NCI-H69 (cell line): ENCODE results near the gene ATF1.
A peak's percentile ranks its signal among the peaks of the same experiment; 100 is the strongest.
"Not testable (repeated sequence)": the region's sequence is repeated elsewhere in the genome, so short reads cannot be mapped to it uniquely, and the experiment has no call there.

Experiments
- DNase-seq: peaks from one replicate; lab custom pipeline; 2025; lab: John Stamatoyannopoulos, UW

The ATF1 gene

DNA sequence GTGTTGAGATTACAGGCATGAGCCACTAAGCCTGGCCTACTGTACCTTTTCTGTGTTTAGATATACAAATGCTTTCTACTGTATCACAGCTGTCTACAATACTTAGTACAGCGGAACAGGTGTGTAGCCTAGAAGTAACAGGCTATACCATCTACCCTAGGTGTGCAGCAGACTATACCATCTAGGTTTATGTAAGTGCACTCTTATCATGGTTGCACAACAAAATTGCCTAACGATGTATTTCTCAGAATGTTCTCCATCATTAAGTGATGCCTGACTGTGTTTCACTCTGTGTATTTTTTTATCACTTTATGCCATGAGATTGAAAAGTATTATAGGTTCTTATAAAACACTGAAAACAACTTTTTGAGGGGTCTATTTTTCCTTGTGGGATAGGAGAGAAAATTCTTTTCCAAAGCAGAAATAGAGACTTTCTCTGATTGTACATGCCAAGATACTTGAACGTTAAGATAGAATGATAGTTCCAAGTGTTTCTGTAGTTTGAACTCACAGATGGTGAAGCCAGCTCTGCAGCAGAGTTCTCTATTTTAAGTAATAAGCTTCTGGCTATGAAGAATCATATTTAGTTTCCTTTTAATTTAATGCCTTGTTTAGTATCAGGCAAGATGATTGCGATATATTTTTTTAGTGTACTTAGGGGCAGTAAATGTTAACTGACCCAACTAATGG lies 95.9 kb downstream of the ATF1 start:
- peak; percentile 16 for DNase-seq

DNA sequence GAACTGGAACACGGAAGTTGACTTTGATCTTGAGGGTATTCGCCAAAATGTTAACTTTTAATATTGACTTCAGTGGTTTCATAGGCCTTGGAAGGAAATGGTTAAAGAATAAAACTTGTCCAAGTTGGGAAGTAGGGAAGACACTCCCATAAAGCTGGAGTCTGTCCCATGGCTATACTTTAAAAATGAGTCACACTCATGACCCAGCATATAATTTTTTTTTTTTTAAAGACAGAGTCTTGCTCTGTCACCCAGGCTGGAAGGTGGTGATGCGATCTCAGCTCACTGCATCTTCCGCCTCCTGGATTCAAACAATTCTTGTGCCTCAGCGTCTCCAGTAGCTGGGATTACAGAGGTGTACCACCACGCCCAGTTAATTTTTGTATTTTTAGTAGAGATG lies 98.4 kb downstream of the ATF1 start:
- no peak for DNase-seq

DNA sequence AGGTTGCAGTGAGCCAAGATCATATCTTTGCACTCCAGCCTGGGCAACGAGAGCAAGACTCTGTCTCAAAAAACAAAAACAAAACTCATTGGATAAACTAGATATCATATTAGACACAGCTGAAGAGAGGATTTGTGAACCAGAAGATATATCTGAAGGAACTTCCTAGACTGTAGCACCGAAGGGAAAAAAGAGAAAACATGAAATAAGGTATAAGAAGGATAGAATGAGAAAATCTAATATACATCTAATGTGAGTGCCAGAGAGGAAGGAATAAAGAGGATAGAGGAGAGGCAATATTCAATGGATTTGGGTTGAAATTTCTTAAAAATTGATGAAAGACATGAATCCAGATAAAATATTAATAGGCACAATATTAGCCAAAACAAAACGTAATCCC lies 101.4 kb downstream of the ATF1 start:
- no peak for DNase-seq

DNA sequence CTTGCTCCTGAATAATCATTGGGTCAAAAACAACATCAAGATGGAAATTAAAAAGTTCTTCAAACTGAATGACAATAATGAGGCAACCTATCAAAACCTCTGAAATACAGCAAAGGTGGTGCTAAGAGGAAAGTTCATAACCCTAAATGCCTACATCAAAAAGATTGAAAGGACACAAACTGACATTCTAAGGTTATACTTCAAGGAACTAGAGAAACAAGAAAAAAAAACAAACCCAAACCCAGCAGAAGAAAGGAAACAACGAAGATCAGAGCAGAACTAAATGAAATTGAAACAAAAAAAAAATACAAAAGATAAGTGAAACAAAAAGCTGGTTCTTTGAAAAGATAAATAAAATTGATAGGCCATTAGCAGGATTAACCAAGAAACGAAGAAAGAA lies 105.0 kb downstream of the ATF1 start:
- DNase-seq: not testable (repeated sequence)
